ENCODE data around the gene REM2. TPM values are rescaled to one million over a fixed set of nuclear protein-coding genes. Genes with fewer than 3 reads are reported as not detected.
"Not testable (repeated sequence)": the region's sequence is repeated elsewhere in the genome, so short reads cannot be mapped to it uniquely, and the experiment has no call there.

The REM2 gene
- polyA plus RNA-seq, 4 donors = 1.3 to 2.3 (median 1.9) TPM

DNA sequence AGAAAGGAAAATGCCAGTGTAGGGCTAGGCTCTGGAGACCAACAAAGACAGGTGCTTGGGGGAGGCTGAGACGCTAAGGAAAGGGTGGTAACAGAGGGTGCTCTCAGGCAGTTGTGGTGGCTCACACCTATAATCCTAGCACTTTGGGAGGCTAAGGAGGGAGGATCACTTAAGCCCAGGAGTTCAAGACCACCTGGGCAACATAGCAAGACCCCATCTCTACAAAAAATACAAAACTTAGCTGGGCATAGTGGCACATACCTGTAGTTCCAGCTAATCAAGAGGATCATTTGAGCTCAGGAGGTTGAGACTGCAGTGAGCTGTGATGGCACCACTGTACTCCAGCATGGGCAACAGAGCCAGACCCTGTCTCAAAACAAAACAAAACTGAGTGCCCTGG is 12.4 kb downstream of the REM2 start:
- DNase-seq (ENCODE audit: low read depth in 4 of 4, low spot score in 2 of 4) = no peak

DNA sequence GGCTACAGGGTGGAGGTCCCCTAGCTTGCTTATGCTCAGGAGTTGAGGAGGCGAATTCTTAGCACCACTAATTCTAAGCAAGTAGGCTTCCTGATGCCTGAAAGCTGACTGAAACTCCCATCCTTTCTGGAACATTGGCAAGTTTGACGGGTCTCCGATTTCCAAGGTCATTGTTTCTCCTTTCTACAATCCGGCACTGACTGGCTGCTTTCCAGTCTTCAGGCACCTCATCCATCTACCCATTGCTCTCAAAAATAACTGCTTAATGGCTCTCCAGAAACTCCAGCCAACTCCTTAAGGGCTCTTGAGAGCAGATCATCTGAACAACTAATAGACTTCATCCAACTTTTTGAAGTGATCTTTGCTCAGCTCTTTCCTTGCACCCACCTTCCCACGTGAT is 13.3 kb downstream of the REM2 start:
- DNase-seq (ENCODE audit: low read depth in 4 of 4, low spot score in 2 of 4) = no peak

DNA sequence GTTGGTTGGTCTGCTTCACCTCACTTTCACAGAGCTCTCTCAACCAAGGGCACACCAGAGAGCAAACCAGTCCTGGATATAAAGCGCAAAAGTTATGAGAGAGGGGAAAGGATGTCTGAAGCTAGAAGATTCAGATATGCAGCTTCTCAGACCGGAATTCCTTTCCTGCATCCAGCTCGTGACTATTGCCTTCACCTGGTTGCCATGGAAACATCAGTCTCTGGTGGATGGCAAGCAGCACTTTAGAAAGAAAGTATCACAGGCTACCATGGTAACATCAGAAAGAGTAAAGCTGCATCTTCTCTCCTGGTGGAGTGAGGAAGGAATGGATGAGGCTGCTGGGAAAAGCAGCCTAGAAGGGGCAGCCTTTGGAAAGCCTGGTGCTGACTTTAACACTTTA is 13.7 kb downstream of the REM2 start:
- DNase-seq (ENCODE audit: low read depth in 4 of 4, low spot score in 2 of 4) = no peak

DNA sequence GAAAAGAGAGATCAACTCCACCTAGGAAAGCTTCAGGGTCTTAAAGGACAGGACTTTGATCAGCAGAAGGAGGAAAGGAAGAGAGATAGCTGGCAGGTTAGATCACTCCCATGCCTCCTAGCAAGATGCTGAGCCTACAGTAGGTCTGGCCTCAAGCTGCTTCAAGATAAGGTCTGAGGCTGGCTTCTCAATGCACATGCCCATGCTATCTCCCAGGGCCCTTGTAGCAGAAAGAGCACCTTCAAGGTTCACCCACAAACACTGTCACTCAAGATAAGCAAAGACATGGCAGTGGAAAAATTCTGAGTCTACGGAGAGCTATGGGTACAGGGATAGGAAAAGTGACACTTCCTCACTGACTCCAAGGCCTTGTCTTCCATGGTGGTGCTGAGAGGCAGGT is 14.3 kb downstream of the REM2 start:
- DNase-seq (ENCODE audit: low read depth in 4 of 4, low spot score in 2 of 4) = no peak

DNA sequence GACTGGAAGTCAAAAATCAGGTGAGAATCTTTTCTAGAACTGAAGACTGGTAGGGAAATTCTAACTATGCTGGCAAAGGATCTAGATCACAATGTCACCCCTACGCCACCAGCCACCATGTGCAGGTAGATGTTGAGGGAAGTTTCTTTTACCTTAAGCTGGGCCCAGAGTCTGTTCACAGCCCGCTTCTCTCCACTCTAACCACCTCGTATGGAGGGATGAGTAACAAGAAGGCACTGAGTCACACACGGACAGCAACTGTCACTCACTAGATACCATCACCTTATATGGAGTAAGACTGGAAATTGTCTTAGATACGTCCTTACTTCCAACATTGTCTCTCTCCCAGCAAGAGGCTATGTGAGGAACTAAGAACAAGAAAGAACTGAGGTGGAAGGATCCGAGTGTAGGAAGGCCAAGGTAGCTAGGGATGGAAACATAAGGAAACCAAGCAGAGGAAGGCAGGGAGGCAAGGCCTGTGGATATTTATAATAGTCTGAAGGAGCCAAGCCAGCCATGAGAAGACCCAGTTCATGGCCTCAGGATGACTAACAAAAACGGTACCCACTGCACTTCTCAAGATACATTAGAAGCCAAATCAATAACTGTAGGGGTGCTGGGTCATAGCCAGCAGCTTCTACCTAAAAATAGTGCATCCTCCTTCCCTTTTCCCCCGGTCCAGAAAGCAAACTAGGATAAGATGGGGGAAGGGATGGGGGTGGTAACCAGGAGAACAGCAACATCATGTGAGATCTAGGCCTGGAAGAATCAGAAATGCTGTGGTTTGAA is 15.5 kb downstream of the REM2 start:
- DNase-seq (ENCODE audit: low read depth in 4 of 4, low spot score in 2 of 4) = no peak

DNA sequence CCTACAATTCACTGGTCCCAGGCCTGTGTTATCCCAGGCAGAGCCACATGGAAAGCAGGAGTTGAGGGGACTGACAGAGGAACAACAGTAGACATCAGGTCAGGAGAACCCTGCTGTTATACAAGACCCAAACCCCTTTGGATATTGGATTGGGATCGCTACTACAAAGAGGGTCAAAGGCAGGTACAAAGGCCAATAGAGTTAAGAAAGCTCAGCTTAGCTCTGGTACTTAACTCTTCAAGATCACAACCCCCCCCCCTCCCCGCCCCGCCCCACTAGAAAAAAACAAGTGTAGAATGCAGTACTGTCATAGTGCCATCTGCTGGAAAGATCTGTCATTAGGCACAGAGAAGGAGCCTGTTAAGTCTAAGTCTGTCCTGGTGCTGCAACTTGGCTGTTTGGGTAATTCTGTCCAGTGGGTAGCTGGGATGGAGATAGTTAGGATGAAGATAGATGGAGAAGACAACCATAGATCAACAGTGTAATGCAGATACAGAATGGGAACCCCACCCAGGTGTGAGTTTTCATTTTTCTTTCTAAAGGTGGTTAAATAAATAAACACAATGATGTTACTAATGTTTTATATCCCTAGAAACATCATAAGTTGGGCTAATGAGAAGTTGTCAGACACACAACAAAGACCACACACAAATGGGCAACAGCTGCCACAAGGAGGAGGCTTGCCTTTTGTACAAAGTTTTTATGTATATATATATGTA is 17.2 kb downstream of the REM2 start:
- peak in 1 of 4 donors; percentile 55 for DNase-seq (ENCODE audit: low read depth in 4 of 4, low spot score in 2 of 4)

DNA sequence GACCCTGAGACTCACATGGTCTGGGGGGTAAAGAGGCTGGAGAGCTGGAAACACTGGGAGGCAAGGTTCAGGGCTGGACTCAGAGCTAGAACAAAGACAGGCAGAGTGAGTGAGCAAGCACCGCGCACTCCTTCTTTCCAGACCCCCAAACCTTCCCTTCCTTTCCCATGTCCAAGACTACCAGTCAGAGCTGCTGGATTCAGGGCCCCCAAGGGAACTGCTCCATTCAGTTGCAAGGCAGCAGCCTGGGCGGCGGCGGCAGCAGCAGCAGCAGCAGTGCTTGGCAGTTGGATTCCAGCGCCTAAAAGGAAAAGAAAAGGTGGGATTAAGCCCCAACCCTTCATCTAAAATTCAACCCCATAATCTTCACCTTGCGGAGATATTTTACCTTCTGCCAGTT is 18.8 kb downstream of the REM2 start:
- no peak for DNase-seq (ENCODE audit: low read depth in 4 of 4, low spot score in 2 of 4)

DNA sequence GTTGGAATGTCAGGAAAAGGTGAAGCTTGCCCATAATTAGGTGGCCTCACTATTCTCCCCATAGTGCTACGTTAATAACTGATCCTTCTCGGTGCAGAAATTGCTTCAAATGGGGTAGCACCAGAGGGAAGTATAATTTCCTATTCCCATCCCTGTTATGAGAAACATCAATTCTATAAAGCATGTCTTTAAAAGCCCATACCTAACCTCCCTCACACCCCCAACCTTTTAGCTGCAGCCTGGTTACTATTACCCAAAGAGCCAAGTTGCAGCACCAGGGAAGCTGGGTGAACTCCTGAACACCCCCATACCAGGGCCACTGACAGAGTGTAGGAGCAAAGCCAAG is 20.7 kb downstream of the REM2 start:
- no peak for DNase-seq (ENCODE audit: low read depth in 4 of 4, low spot score in 2 of 4)

DNA sequence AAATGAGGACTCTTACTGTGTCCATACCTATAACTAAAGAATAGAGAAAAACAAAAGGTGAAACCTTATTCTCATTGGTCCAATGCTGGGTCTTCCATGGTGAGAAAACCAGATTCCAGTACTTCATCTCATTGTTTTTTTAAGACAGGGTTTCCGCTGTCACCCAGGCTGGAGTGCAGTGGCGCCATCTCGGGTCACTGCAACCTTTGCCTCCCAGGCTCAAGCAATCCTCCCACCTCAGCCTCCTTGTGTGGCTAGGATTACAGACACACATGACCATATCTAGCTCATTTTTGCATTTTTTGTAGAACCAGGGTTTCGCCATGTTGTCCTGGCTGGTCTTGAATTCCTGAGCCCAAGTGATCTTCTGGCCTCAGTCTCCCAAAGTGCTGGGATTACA is 22.6 kb downstream of the REM2 start:
- DNase-seq (ENCODE audit: low read depth in 4 of 4, low spot score in 2 of 4) = no peak

DNA sequence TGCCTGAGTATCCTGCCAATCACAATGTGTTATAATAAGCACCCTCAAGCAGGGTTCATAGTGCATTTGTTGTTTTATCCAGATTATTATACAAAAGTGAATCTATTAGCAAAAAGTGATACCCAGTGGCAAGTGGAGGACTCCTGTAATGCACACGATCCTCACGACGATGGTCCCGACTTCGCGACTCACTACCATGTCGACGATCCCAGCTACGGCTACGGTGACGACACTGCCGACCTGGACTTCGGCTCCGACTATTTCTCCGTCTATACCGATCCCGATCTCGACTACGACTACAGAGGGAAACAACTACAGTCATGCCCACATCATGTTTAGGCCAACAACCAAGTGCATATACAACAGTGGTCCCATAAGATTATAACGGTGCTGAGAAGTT is 23.1 kb downstream of the REM2 start:
- DNase-seq (ENCODE audit: low read depth in 4 of 4, low spot score in 2 of 4) = no peak

DNA sequence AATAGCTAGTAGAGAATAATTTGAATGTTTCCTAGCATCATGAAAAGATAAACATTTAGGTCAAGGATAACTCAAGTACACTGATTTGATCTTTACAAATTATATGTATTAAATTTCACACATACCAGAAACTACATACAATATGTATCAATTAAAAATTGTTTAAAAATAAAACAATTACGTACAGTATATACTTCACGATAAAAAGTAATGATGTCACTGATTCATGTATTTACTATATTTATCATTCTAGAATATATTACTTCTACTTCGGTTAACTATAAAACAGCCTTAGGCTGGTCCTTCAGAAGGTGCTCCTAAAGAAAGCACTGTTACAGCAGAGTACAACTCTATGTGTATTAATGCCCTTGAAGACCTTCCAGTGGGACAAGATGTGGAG is 24.4 kb downstream of the REM2 start:
- no peak for DNase-seq (ENCODE audit: low read depth in 4 of 4, low spot score in 2 of 4)

DNA sequence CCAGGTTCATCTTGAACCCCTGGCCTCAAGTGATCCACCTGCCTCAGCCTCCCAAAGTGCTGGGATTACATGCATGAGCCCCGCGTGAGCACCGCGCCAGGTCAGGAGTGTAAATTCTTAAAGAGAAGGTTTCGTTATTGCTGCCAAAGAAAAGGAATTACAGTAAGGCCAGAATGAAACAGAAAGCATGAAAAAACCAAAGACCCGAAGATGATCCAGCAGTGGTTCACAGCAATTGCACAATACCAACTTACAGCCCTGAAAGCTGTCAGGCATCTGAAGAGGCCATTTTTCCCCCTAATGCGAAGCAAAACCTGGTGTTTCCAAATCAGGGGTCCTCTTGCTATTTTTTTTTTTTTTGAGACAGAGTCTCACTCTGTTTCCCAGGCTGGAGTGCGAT is 25.6 kb downstream of the REM2 start:
- no peak for DNase-seq (ENCODE audit: low read depth in 4 of 4, low spot score in 2 of 4)

DNA sequence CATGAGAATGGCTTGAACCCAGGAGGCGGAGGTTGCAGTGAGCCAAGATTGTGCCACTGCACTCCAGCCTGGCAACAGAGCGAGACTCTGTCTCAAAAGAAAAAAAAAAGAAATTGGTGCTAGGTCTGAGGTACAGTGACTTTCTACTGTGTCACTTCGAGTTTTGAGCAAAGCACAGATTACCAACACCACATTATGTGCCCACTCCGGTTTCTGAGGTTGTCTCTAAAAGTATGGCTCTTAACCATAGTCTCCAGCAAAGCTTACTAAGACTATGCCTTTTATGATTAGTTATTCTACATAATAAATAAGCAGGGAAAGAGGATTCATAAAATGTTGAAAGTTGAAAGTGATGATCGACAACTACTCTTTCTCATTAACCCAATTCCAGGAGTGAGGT is 27.9 kb downstream of the REM2 start:
- no peak for DNase-seq (ENCODE audit: low read depth in 4 of 4, low spot score in 2 of 4)

DNA sequence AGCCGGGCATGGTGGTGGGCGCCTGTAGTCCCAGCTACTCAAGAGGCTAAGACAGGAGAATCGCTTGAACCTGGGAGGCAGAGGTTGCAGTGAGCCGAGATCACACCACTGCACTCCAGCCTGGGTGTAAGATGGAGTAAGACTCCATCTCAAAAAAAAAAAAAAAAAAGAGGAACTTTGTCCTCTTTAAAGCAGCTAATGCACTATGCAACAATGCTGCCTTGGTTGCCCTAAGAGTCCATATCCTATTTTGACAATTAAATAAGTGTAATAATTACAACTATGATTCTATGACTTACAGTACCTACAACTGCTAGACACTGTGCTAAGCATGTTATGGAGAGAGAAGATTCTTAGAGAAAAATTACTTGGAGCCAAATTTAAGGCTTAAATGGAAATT is 31.8 kb downstream of the REM2 start:
- not testable (repeated sequence) for DNase-seq (ENCODE audit: low read depth in 4 of 4, low spot score in 2 of 4)

DNA sequence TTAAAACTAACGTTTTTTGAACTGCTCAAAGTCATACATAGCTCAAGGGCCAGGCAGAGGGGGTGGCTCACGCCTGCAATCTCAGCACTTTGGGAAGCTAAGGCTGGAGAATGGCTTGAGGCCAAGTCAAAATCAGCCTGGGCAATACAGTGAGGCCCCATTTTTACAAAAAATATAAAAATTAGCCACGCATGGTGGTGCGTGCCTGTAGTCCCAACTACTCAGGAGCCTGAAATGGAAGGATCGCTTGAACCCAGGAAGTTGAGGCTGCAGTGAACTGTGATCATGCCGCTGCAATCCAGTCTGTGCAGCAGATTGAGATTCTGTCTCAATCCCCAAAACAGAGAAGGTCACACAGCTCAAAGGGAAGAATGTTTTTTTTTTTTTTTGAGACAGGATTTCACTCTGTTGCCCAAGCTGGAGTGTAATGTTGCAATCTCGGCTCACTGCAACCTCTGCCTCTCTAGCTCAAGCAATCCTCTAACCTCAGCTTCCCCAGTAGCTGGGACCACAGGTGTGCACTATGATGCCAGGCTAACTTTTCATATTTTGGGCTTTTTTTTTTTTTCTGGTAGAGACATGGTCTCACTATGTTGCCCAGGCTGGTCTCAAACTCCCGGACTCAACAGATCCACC is 33.0 kb downstream of the REM2 start:
- DNase-seq (ENCODE audit: low read depth in 4 of 4, low spot score in 2 of 4) = no peak

DNA sequence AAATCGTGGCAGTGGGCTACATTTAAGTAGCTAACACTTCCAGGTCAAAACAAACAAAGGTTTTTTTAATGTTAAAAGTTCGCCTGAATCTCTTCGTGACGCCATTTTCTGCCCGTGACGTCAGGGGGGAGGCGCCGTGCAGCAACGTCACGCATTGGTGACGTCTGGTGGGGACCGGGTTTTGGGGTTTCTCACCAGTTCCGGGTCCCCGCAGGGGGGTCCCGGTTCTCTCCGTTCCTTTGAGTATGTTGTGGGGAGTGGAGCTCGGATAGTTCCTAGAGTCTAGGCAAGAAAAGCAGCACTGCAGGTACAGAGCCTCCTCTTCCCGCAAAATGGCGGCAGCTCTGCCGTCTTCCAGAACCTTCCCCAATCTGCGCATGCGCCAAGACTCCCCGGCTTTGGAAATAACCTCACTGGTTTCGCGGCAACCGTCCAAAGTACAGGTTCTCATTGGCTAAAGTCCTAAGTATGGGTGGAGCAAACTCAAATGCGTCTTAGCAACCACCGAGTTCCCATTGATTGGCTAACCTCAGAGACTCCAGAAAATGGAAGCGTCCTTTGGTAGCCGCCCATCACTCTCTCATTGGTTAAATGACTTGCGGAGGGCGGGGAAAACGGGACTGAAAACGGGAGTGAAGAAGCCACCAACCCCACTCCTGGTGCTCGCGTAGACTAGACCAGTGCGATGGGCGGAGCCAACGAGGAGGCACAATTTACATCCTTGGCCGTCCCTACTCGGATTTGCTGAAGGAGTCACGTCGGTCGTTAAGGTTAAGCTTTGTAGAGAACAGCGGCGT is 36.0 kb downstream of the REM2 start, which contains the start of gene RBM23:
Gene RBM23 (minus strand): TSS at position 346 of the 797 bp plus-strand sequence.
- peak; percentile 100 for DNase-seq (ENCODE audit: low read depth in 4 of 4, low spot score in 2 of 4)

DNA sequence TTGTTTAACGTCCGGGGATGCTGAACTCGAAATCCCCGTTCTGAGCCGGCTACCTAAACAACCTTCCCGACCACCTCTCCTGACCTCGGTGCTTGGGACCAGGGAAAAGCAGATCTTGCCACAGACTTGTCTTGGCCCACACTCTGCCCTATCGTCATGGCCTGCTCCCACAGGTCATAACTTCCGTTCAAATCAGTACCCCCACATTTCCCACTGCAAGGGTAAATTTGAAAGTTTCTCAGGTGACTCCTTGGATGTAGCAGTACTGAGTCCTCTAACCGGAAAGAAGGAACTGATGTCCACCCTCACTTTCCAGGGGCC is 36.5 kb downstream of the REM2 start:
- DNase-seq (ENCODE audit: low read depth in 4 of 4, low spot score in 2 of 4) = no peak

DNA sequence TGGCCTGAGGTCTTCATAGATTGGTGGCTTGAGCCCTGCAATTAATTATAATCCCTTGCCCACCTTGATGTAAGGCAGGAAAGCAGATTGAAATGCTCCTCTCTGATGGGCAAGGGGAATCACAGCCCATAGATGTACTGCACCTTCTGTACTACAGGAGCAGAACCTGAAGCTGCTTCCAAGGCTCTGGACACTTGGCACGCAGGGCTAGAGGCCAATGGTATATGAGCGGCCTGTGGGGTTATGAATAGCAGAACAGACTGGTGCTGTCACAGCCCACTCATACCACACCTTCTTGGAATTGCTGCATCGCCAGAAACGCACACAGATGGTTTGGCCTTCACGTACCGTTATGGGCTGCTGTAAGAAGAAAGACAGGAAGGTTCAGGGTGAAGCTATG is 37.7 kb downstream of the REM2 start:
- no peak for DNase-seq (ENCODE audit: low read depth in 4 of 4, low spot score in 2 of 4)

DNA sequence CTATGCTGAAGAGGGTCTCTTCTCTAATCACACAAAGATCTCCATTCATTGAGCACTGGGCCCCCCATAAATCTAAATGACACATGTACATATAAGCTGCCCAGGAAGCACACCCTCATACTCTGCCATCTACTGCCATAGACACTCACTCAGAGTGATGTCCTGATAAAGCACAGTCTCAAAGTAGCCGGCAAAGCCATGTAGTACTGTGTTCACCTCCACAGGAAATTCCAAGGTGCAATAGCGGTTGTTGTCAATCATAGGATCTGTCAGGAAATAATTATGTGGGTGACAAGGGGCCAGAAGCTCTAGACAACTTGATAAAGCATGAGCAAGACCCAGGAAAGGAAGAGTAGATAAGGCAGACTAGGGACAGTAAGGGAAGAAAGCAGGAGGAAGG is 39.3 kb downstream of the REM2 start:
- no peak for DNase-seq (ENCODE audit: low read depth in 4 of 4, low spot score in 2 of 4)

DNA sequence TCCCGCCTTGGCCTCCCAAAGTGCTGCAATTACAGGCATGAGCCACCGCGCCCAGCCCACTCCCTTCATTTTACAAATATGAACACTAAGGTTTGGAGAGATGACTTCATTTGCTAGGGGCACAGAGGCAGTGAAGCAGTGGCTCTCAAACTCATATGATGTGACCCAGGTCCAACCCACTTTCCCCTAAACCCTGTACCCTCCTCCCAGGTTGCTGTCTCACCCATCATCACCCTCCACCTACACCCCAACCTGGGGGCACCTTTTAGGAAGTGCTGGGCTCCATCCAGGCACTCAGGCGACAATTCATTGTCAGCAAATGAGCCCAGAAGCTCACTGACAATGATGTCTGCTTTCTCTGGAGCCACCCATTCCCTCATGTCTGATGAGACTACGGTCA is 40.7 kb downstream of the REM2 start:
- no peak for DNase-seq (ENCODE audit: low read depth in 4 of 4, low spot score in 2 of 4)

DNA sequence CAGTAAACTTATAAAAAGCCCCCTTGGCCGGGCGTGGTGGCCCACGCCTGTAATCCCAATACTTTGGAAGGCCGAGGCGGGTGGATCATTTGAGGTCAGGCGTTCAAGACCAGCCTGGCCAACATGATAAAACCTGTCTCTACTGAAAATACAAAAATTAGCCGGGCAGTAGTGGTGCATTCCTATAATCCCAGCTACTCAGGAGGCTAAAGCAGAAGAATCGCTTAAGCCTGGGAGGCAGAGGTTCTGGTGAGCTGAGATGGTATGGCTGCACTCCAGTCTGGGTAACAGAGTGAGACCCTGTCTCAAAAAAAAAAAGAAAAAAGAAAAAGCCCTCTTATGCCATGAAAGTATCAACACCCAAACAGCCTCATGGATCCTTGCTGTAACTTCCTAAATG is 42.5 kb downstream of the REM2 start:
- DNase-seq (ENCODE audit: low read depth in 4 of 4, low spot score in 2 of 4) = no peak
